AG04450 (cell line): ENCODE results near the gene KLHL36. TPM values are rescaled to one million over a fixed set of nuclear protein-coding genes. Genes with fewer than 3 reads are reported as not detected.

Experiments used
- CTCF ChIA-PET: fragments of 300-600, 350-600 bp; formaldehyde crosslinking; extraction: SDS; loops from one replicate; lab custom pipeline; 2022; ENCODE audit warnings: antibody characterized with exemption, inconsistent platforms; lab: Charles Lee
- POLR2A ChIA-PET: fragments of 350-600 bp; formaldehyde crosslinking; extraction: SDS; loops from one replicate; lab custom pipeline; 2021; ENCODE audit warnings: antibody characterized with exemption, inconsistent platforms; lab: Yijun Ruan, JAX
- DNase-seq: peaks from one replicate; pipeline ENCODE4 v3.0.0-alpha.2; 2011; ENCODE audit warnings: low read depth, low spot score
- H3K27ac ChIP-seq: one replicate; pipeline ENCODE4 v1.5.1; 2012; ENCODE audit warnings: low read depth, low read length, control low read depth
- H3K27me3 ChIP-seq: one replicate; pipeline ENCODE4 v1.6.0; 2012; ENCODE audit warnings: low read length; ENCODE audit not compliant: control insufficient read depth, insufficient read depth
- H3K4me3 ChIP-seq: 2 replicates; pipeline ENCODE4 v1.5.1; 2011; ENCODE audit warnings: mild to moderate bottlenecking, low read depth, low read length, control low read depth
- H3K9me3 ChIP-seq: 2 replicates; pipeline ENCODE4 v1.5.1; 2012; ENCODE audit warnings: low read length; ENCODE audit not compliant: control insufficient read depth, insufficient read depth
- CTCF ChIP-seq: IDR thresholded peaks from 2 replicates; pipeline ENCODE4 v1.5.1; 2011; ENCODE audit warnings: low read depth, low read length, control low read depth, inconsistent platforms
- polyA plus RNA-seq: library from polyadenylated mRNA; depleted of rRNA; stranded (reverse); fragments of >200 nt; gene quantifications from 2 replicates; pipeline ENCODE4 v1.2.3, GENCODE V29; 2011

Gene KLHL36
- polyA plus RNA-seq, 1 experiment = 32.6 TPM

GRCh38 chr16:84663433-84664101 lies 15.3 kb downstream of the KLHL36 start:
- ChIA-PET CTCF (interaction anchor here (0.7 to 3.9 kb wide), 5 partner anchors 9 to 153 kb away, joined by 3 to 40 read pairs (median 5); no protein-coding TSS in a partner anchor), POLR2A (no interaction called here)

GRCh38 chr16:84665359-84665758 lies 17.0 kb downstream of the KLHL36 start:
- ChIA-PET CTCF (interaction anchor here (1.5 to 2.0 kb wide), 2 partner anchors 43 to 61 kb away, joined by 4 to 5 read pairs; no protein-coding TSS in a partner anchor), POLR2A (no interaction called here)
- H3K27me3 ChIP-seq = no peaks in the 10 kb centered on the region
- TF ChIP-seq CTCF = no peak
- DNase-seq = no peak
- no peak overlapping the region for H3K4me3 ChIP-seq
- H3K9me3 ChIP-seq = peaks cover 5% of the 10 kb centered on the region; the same call in 1 of the 2 replicates
- H3K27ac ChIP-seq = no peak overlapping the region

More at GRCh38 chr16:84663433-84664101, 15.3 kb downstream of the KLHL36 start:
- Histone ChIP-seq H3K9me3 (peaks cover 5% of the 10 kb centered on the region; the same call in 1 of the 2 replicates), H3K27me3 (no peaks in the 10 kb centered on the region), H3K27ac (no peak overlapping the region), H3K4me3 (no peak overlapping the region)
- no peak for DNase-seq
- TF ChIP-seq CTCF = no peak

- TF ChIP-seq CTCF = no peak
- POLR2A ChIA-PET = no interaction called here
- no peak for DNase-seq
- Histone ChIP-seq H3K27ac (no peak overlapping the region), H3K27me3 (no peaks in the 10 kb centered on the region), H3K4me3 (no peak overlapping the region), H3K9me3 (peaks cover 5% of the 10 kb centered on the region; the same call in 1 of the 2 replicates)
- CTCF ChIA-PET = interaction anchor here (1.5 to 2.0 kb wide), 2 partner anchors 43 to 60 kb away, joined by 4 to 5 read pairs; no protein-coding TSS in a partner anchor
Measured at GRCh38 chr16:84665843-84666242, 17.5 kb downstream of the KLHL36 start.

- Histone ChIP-seq H3K27me3 (no peaks in the 10 kb centered on the region), H3K9me3 (no peaks in the 10 kb centered on the region), H3K4me3 (no peak overlapping the region), H3K27ac (no peak overlapping the region)
- POLR2A ChIA-PET = no interaction called here
- TF ChIP-seq CTCF = no peak
- no peak for DNase-seq
- CTCF ChIA-PET = no interaction called here
Measured at GRCh38 chr16:84667600-84668309, 19.4 kb downstream of the KLHL36 start.

GRCh38 chr16:84670063-84670462 lies 21.8 kb downstream of the KLHL36 start:
- no peak overlapping the region for H3K4me3 ChIP-seq
- no peak for DNase-seq
- TF ChIP-seq CTCF = no peak
- ChIA-PET POLR2A (no interaction called here), CTCF (interaction anchor here (0.6 to 2.2 kb wide), 4 partner anchors 47 to 282 kb away, joined by 3 to 10 read pairs (median 4); no protein-coding TSS in a partner anchor)
- no peak overlapping the region for H3K27ac ChIP-seq
- no peaks in the 10 kb centered on the region for H3K27me3 ChIP-seq
- no peaks in the 10 kb centered on the region for H3K9me3 ChIP-seq
